Neural progenitor cell (in vitro differentiated cells): ENCODE results near the gene UBR7. TPM values are rescaled to one million over a fixed set of nuclear protein-coding genes. Genes with fewer than 3 reads are reported as not detected.
A peak's percentile ranks its signal among the peaks of the same experiment; 100 is the strongest.

Source experiments
- DNase-seq: peaks from one replicate; pipeline ENCODE4 v3.0.0-alpha.2; 2016; ENCODE audit warnings: low spot score
- H2AFZ ChIP-seq: fragments of 200-600 bp; sonication (generic); replicated peaks from 2 replicates; pipeline ENCODE4 v1.6.1; 2016; ENCODE audit warnings: antibody characterized with exemption
- H3F3A ChIP-seq: fragments of 200-600 bp; sonication (generic); 2 replicates; pipeline ENCODE4 v1.6.1; 2016; ENCODE audit warnings: antibody characterized with exemption, low read depth
- H3K27ac ChIP-seq: fragments of 200-600 bp; sonication (generic); 2 replicates; pipeline ENCODE4 v1.5.1; 2016; ENCODE audit warnings: mild to moderate bottlenecking
- H3K27me3 ChIP-seq: fragments of 200-600 bp; sonication (generic); 2 replicates; pipeline ENCODE4 v1.6.1; 2016; ENCODE audit warnings: mild to moderate bottlenecking, moderate library complexity
- H3K36me3 ChIP-seq: fragments of 200-600 bp; sonication (generic); 2 replicates; pipeline ENCODE4 v1.5.1; 2016
- H3K4me1 ChIP-seq: fragments of 200-600 bp; sonication (generic); 2 replicates; pipeline ENCODE4 v1.6.1; 2016; ENCODE audit warnings: mixed run types
- H3K4me2 ChIP-seq: fragments of 200-600 bp; sonication (generic); 2 replicates; pipeline ENCODE4 v1.6.1; 2016
- H3K4me3 ChIP-seq: fragments of 200-600 bp; sonication (generic); 2 replicates; pipeline ENCODE4 v1.5.1; 2016
- H3K79me2 ChIP-seq: fragments of 200-600 bp; sonication (generic); 2 replicates; pipeline ENCODE4 v1.6.1; 2016; ENCODE audit warnings: low read depth
- H3K9ac ChIP-seq: fragments of 200-600 bp; sonication (generic); 2 replicates; pipeline ENCODE4 v1.6.1; 2016
- H3K9me3 ChIP-seq: fragments of 200-600 bp; sonication (generic); 2 replicates; pipeline ENCODE4 v1.5.1; 2016; ENCODE audit warnings: low read depth
- H4K20me1 ChIP-seq: fragments of 200-600 bp; sonication (generic); 2 replicates; pipeline ENCODE4 v1.6.1; 2016; ENCODE audit warnings: low read depth
- H3K27ac Mint-ChIP-seq: 3 replicates; pipeline ENCODE4 v1.8.0; 2021; ENCODE audit warnings: mixed read lengths
- H3K27me3 Mint-ChIP-seq: 2 replicates; pipeline ENCODE4 v1.8.0; 2022; ENCODE audit warnings: low read depth, mild to moderate bottlenecking, inconsistent platforms, moderate library complexity, mixed read lengths; ENCODE audit not compliant: insufficient read depth
- H3K36me3 Mint-ChIP-seq: 3 replicates; pipeline ENCODE4 v1.8.0; 2021; ENCODE audit warnings: mixed read lengths
- H3K4me1 Mint-ChIP-seq: 3 replicates; pipeline ENCODE4 v1.8.0; 2021; ENCODE audit warnings: mixed read lengths
- H3K4me3 Mint-ChIP-seq: 3 replicates; pipeline ENCODE4 v1.8.0; 2021; ENCODE audit warnings: mild to moderate bottlenecking, moderate library complexity, mixed read lengths
- H3K9me3 Mint-ChIP-seq: 3 replicates; pipeline ENCODE4 v1.8.0; 2020; ENCODE audit warnings: mixed read lengths
- EZH2 ChIP-seq: fragments of 200-600 bp; sonication (generic); IDR thresholded peaks from 2 replicates; pipeline ENCODE4 v1.6.1; 2017; ENCODE audit warnings: antibody characterized with exemption, mild to moderate bottlenecking, moderate library complexity
- EZH2phosphoT487 ChIP-seq: fragments of 200-600 bp; sonication (generic); IDR thresholded peaks from 2 replicates; pipeline ENCODE4 v1.6.1; 2017; ENCODE audit warnings: antibody characterized with exemption
- total RNA-seq: library from RNA; depleted of rRNA; stranded (reverse); fragments of >200 nt; gene quantifications from 2 replicates; pipeline ENCODE4 v1.2.3, GENCODE V29; 2015; ENCODE audit warnings: low replicate concordance
- TF ChIP-seq, protein P1 (sequence below): fragments of 200-600 bp; sonication (generic); IDR thresholded peaks from 2 replicates; pipeline ENCODE4 v1.5.1; 2017; ENCODE audit warnings: antibody characterized with exemption, mild to moderate bottlenecking

UBR7 gene
- total RNA-seq, 1 donor from 2014 or later = 55.7 TPM

DNA sequence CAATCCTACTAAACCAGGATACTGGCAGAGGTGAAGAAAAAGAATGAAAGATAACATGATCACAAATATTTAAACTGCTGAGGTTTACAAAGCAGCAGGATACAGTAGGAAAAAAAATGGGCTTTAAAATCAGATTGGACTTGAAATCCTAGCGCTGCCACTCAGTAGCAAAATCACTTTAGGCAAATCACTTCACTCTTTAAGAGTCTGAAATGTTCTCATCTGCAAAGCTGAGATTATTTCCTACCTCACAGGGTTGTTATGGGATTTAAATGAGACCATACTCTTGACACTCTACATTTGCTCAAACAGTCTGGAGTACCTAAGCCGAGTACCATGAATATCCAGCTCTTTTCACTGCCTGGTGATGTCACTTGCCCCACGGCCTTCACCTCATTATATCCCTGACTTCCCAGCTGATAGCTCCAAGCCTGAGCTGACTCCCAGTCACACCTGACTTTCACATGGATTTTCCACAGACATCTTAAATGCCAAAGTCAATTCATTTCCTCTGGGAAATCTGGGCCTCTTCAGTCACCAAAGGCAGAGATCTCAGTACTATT lies 60.2 kb downstream of the UBR7 start:
- H3K79me2 ChIP-seq = peaks cover 30% of the 10 kb centered on the region
- peaks cover 12% of the 10 kb centered on the region for H3K4me1 Mint-ChIP-seq
- no peak overlapping the region for H3K4me3 ChIP-seq
- no peaks in the 10 kb centered on the region for H3K27me3 ChIP-seq
- peaks cover 4% of the 10 kb centered on the region for H3F3A ChIP-seq
- H3K4me3 Mint-ChIP-seq = no peak overlapping the region
- no peak overlapping the region for H2AFZ ChIP-seq
- no peaks in the 10 kb centered on the region for H3K36me3 ChIP-seq
- peaks cover under 1% of the 10 kb centered on the region for H3K27me3 Mint-ChIP-seq
- no peaks in the 10 kb centered on the region for H3K9me3 ChIP-seq
- H3K9ac ChIP-seq = no peak overlapping the region
- no peaks in the 10 kb centered on the region for H3K9me3 Mint-ChIP-seq
- no peak overlapping the region for H3K27ac ChIP-seq
- peaks cover 5% of the 10 kb centered on the region for H3K36me3 Mint-ChIP-seq
- no peak for DNase-seq
- H3K4me2 ChIP-seq = no peak overlapping the region
- no peak overlapping the region for H3K27ac Mint-ChIP-seq
- peaks cover 56% of the 10 kb centered on the region for H4K20me1 ChIP-seq
- TF ChIP-seq EZH2 = no peak
- TF ChIP-seq, protein P1, sequence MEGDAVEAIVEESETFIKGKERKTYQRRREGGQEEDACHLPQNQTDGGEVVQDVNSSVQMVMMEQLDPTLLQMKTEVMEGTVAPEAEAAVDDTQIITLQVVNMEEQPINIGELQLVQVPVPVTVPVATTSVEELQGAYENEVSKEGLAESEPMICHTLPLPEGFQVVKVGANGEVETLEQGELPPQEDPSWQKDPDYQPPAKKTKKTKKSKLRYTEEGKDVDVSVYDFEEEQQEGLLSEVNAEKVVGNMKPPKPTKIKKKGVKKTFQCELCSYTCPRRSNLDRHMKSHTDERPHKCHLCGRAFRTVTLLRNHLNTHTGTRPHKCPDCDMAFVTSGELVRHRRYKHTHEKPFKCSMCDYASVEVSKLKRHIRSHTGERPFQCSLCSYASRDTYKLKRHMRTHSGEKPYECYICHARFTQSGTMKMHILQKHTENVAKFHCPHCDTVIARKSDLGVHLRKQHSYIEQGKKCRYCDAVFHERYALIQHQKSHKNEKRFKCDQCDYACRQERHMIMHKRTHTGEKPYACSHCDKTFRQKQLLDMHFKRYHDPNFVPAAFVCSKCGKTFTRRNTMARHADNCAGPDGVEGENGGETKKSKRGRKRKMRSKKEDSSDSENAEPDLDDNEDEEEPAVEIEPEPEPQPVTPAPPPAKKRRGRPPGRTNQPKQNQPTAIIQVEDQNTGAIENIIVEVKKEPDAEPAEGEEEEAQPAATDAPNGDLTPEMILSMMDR = no peak
- no peak for TF ChIP-seq EZH2phosphoT487
- peaks cover 11% of the 10 kb centered on the region for H3K4me1 ChIP-seq

DNA sequence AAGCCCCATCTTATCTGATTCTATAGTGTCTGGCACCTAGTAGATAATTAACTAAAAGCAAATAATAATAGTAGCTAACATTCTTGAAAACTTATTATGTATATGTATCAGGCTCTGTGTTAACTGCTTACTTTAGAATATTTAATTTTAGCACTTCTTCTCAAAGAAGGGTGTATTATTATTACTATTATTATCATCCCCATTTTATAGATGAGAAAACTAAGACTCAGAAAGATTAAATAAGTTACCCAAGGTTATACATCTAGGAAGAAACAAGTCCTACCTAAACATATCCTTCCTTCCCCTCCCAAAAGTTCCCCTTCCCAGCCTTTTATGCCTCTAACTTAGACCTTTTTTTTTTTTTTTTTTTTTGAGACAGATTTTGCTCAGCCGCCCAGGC lies 61.4 kb downstream of the UBR7 start:
- no peak overlapping the region for H3K27ac Mint-ChIP-seq
- Histone ChIP-seq H3K4me1 (peaks cover 15% of the 10 kb centered on the region), H3K4me3 (no peak overlapping the region), H3K36me3 (no peaks in the 10 kb centered on the region), H3K9me3 (no peaks in the 10 kb centered on the region), H3K9ac (no peak overlapping the region), H3K27ac (no peak overlapping the region), H3K4me2 (no peak overlapping the region), H3F3A (peaks cover 4% of the 10 kb centered on the region), H3K79me2 (peaks cover 35% of the 10 kb centered on the region), H4K20me1 (peaks cover 65% of the 10 kb centered on the region), H2AFZ (no peak overlapping the region), H3K27me3 (no peaks in the 10 kb centered on the region)
- H3K4me3 Mint-ChIP-seq = no peak overlapping the region
- peaks cover 15% of the 10 kb centered on the region for H3K4me1 Mint-ChIP-seq
- no peaks in the 10 kb centered on the region for H3K9me3 Mint-ChIP-seq
- TF ChIP-seq, protein P1 = no peak
- no peak for TF ChIP-seq EZH2phosphoT487
- peaks cover 2% of the 10 kb centered on the region for H3K27me3 Mint-ChIP-seq
- H3K36me3 Mint-ChIP-seq = peaks cover 7% of the 10 kb centered on the region
- DNase-seq = no peak

DNA sequence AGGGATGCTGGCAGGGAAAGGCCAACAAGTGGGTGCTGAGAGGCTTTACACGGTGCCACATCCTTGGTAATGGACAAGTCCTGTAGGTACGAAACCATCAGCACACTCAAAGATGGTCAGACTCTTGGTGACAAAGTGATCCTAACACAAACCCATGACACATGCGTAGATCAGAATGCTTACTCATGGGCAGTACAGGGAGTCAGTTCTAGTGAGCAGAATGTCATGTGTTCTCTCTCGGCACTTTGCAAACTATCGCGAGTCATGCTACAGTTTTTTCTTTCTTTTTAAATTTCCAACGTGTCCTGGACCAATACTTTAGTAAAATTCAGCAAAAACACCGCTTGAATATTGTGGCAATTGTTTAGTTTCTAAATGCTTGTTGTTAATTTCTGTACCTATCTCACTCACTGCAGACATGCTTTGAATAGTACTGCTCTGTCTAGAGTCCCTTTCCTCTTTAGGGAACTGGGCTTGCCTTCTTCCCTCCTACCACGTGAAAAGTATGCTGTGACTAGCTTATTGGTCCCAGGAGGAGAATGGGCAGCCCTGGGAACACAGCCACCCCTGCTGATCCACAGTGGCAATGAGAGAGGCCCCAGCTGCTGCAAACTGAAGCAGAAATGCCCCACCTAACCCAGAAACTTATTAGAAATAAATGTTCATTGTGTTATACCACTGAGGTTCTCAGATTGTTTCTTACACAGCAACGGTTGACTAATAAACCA lies 62.4 kb downstream of the UBR7 start:
- Histone ChIP-seq H3K79me2 (peaks cover 35% of the 10 kb centered on the region), H2AFZ (no peak overlapping the region), H3K9me3 (no peaks in the 10 kb centered on the region), H3K27ac (no peak overlapping the region), H3F3A (peaks cover 4% of the 10 kb centered on the region), H3K4me1 (peaks cover 15% of the 10 kb centered on the region), H3K27me3 (no peaks in the 10 kb centered on the region), H3K4me3 (no peak overlapping the region), H3K4me2 (peak overlapping the region; percentile 8), H3K9ac (peak overlapping the region; percentile 37), H4K20me1 (peaks cover 65% of the 10 kb centered on the region), H3K36me3 (no peaks in the 10 kb centered on the region)
- Mint-ChIP-seq H3K27me3 (peaks cover 2% of the 10 kb centered on the region), H3K4me3 (no peak overlapping the region), H3K4me1 (peaks cover 15% of the 10 kb centered on the region), H3K27ac (peak overlapping the region; percentile 50), H3K36me3 (peaks cover 10% of the 10 kb centered on the region), H3K9me3 (no peaks in the 10 kb centered on the region)
- TF ChIP-seq EZH2phosphoT487 (no peak), EZH2 (no peak)
- TF ChIP-seq, protein P1 = no peak
- peak; percentile 17 for DNase-seq
